ENCODE data around the gene VGLL3. TPM values are rescaled to one million over a fixed set of nuclear protein-coding genes. Genes with fewer than 3 reads are reported as not detected.
"Not testable (repeated sequence)": the region's sequence is repeated elsewhere in the genome, so short reads cannot be mapped to it uniquely, and the experiment has no call there.

The VGLL3 gene
- polyA plus RNA-seq, 3 donors = 3.0 to 4.7 (median 4.6) TPM

GRCh38 chr3:86990012-86990733 is 776 bp downstream of the VGLL3 start:
- no peak for DNase-seq (ENCODE audit: low read depth in 3 of 3, low spot score in 2 of 3)

GRCh38 chr3:86989611-86990010 is 1.3 kb downstream of the VGLL3 start:
- DNase-seq (ENCODE audit: low read depth in 3 of 3, low spot score in 2 of 3) = no peak

GRCh38 chr3:86989006-86989405 is 1.9 kb downstream of the VGLL3 start:
- no peak for DNase-seq (ENCODE audit: low read depth in 3 of 3, low spot score in 2 of 3)

GRCh38 chr3:86988235-86988634 is 2.7 kb downstream of the VGLL3 start:
- no peak for DNase-seq (ENCODE audit: low read depth in 3 of 3, low spot score in 2 of 3)

GRCh38 chr3:86987421-86987715 is 3.6 kb downstream of the VGLL3 start:
- DNase-seq (ENCODE audit: low read depth in 3 of 3, low spot score in 2 of 3) = no peak

GRCh38 chr3:86986671-86987420 is 4.1 kb downstream of the VGLL3 start:
- no peak for DNase-seq (ENCODE audit: low read depth in 3 of 3, low spot score in 2 of 3)

GRCh38 chr3:86985181-86985826 is 5.6 kb downstream of the VGLL3 start:
- no peak for DNase-seq (ENCODE audit: low read depth in 3 of 3, low spot score in 2 of 3)

GRCh38 chr3:86984271-86984670 is 6.7 kb downstream of the VGLL3 start:
- DNase-seq (ENCODE audit: low read depth in 3 of 3, low spot score in 2 of 3) = no peak

GRCh38 chr3:86982883-86983282 is 8.1 kb downstream of the VGLL3 start:
- DNase-seq (ENCODE audit: low read depth in 3 of 3, low spot score in 2 of 3) = no peak

GRCh38 chr3:86978111-86978551 is 12.8 kb downstream of the VGLL3 start:
- no peak for DNase-seq (ENCODE audit: low read depth in 3 of 3, low spot score in 2 of 3)

GRCh38 chr3:86976219-86976618 is 14.7 kb downstream of the VGLL3 start:
- no peak for DNase-seq (ENCODE audit: low read depth in 3 of 3, low spot score in 2 of 3)

GRCh38 chr3:86974177-86974576 is 16.8 kb downstream of the VGLL3 start:
- not testable (repeated sequence) for DNase-seq (ENCODE audit: low read depth in 3 of 3, low spot score in 2 of 3)

GRCh38 chr3:86973440-86973839 is 17.5 kb downstream of the VGLL3 start:
- no peak for DNase-seq (ENCODE audit: low read depth in 3 of 3, low spot score in 2 of 3)

GRCh38 chr3:86969500-86970189 is 21.3 kb downstream of the VGLL3 start:
- no peak for DNase-seq (ENCODE audit: low read depth in 3 of 3, low spot score in 2 of 3)

GRCh38 chr3:86968244-86968932 is 22.6 kb downstream of the VGLL3 start:
- no peak for DNase-seq (ENCODE audit: low read depth in 3 of 3, low spot score in 2 of 3)

- no peak for DNase-seq (ENCODE audit: low read depth in 3 of 3, low spot score in 2 of 3)
Observed at GRCh38 chr3:86967062-86967461, 23.9 kb downstream of the VGLL3 start.

- no peak for DNase-seq (ENCODE audit: low read depth in 3 of 3, low spot score in 2 of 3)
Observed at GRCh38 chr3:86965166-86965565, 25.8 kb downstream of the VGLL3 start.

- no peak for DNase-seq (ENCODE audit: low read depth in 3 of 3, low spot score in 2 of 3)
Observed at GRCh38 chr3:86963611-86964010, 27.3 kb downstream of the VGLL3 start.

- DNase-seq (ENCODE audit: low read depth in 3 of 3, low spot score in 2 of 3) = no peak
Observed at GRCh38 chr3:86961297-86961696, 29.7 kb downstream of the VGLL3 start.

GRCh38 chr3:86960550-86960949 is 30.4 kb downstream of the VGLL3 start:
- no peak for DNase-seq (ENCODE audit: low read depth in 3 of 3, low spot score in 2 of 3)

- DNase-seq (ENCODE audit: low read depth in 3 of 3, low spot score in 2 of 3) = no peak
Observed at GRCh38 chr3:86958534-86958933, 32.4 kb downstream of the VGLL3 start.

Measured in right renal cortex interstitium (tissue), 3 donors.